D341Med (cell line): ENCODE measurements around the gene NEMF.
A peak's percentile ranks its signal among the peaks of the same experiment; 100 is the strongest.
"Not testable (repeated sequence)": the region's sequence is repeated elsewhere in the genome, so short reads cannot be mapped to it uniquely, and the experiment has no call there.

ENCODE experiments used
- DNase-seq: peaks from one replicate; pipeline ENCODE4 v3.0.0; 2012; ENCODE audit warnings: low spot score

NEMF gene

DNA sequence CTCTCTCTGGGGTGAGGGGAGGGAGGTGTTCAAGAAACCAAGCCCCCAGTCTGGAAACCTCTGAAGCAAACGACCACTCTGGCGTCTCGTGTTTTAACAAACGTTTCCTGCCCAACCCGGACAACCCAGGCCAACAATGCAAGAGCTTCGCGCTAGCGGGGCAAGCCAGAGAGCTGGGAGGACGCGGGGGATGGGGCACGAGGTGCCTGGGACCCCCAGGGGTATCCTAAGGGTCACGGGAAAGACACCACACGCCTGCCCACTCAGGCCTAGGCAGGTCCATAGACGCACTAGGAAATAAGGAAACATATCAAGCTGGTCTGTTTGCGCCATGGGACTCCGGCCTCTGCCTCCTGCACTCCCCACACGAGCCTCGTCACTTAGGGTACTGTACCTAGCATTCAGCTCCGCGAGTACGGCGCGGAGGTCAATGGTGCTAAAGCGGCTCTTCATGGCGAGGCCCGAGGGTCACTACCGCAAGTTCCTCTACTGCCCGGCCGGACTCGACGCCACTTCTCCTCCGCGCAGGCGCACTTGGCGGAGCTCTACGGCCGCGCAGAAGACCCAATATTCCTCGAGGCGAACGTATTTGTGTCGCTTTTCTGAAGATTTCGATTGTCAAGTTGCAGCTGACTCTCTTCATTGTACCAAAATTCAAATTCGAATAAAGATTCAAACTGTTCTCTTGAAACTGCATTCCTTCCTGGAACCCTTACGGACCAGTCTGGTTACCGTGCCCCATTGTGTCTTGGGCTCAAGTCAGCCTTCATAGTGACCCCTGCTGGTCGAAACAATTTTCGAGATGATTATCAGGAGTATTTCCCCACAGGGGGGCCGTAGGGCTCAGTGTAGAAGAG is at the start of gene NEMF:
TSS of gene NEMF (minus strand) at position 488 of the 857 bp plus-strand sequence. CDS start at position 453, 35 bp downstream.
- DNase-seq = peak; percentile 83

GRCh38 chr14:49900973-49901372 is 48.4 kb upstream of the NEMF start:
- no peak for DNase-seq

DNA sequence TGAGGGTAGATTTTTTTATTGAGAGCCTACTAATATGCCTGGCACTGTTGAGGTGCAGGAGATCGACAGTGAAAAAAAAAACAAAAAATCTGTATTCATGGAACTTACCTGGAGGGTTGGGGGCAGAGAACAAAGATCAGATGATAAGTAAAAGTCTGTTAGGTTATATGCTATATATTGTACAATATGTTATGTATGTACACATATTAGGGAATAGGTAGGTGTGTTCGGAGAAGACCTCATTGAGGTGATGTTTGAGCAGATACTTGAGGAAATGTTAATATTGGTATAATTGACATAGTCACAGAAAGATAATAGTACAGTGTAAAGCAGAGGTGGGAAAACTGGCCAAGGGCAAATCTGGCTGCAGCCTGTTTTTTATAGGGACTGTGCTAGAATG is 45.9 kb upstream of the NEMF start:
- no peak for DNase-seq

DNA sequence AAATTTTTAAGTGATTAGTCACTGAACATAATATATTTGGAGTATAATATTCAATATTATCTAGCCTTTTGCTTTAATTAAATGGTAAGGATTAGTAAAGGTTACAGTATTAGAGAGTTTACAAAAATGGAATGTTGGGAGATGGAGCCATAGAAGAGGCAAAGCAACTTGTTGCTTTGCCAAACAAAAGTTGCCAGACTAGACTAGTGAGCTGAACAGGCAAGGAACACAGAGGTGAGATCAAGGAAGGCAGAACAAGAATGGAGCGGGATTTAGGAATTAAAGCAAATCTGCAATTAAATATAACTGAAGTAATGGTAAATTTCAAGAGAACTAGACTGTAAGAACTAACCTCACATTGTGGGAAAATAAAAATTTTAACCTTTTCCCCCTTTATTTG is 45.4 kb upstream of the NEMF start:
- no peak for DNase-seq

GRCh38 chr14:49897414-49897813 is 44.8 kb upstream of the NEMF start:
- no peak for DNase-seq

- no peak for DNase-seq
Measured at GRCh38 chr14:49896966-49897365, 44.4 kb upstream of the NEMF start.

- not testable (repeated sequence) for DNase-seq
Measured at GRCh38 chr14:49896272-49896671, 43.7 kb upstream of the NEMF start.

DNA sequence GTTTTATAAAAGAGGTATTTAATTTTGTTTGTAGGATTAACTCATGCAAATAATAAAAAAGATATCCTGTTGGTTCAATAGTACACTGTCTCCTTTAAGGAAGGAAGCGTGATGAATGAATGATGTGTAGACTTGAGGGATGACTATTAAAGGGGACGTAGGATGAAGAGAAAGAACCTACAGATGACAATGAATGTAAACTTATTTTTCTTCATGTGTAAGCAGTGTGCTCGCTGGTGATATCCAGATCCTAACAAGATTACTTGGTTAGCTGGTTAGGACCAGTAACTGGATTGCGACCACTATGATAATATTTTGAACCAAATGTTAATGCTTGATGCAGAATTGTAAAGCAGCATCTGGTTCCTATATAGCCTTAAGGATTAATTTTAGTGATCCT is 42.9 kb upstream of the NEMF start:
- no peak for DNase-seq

DNA sequence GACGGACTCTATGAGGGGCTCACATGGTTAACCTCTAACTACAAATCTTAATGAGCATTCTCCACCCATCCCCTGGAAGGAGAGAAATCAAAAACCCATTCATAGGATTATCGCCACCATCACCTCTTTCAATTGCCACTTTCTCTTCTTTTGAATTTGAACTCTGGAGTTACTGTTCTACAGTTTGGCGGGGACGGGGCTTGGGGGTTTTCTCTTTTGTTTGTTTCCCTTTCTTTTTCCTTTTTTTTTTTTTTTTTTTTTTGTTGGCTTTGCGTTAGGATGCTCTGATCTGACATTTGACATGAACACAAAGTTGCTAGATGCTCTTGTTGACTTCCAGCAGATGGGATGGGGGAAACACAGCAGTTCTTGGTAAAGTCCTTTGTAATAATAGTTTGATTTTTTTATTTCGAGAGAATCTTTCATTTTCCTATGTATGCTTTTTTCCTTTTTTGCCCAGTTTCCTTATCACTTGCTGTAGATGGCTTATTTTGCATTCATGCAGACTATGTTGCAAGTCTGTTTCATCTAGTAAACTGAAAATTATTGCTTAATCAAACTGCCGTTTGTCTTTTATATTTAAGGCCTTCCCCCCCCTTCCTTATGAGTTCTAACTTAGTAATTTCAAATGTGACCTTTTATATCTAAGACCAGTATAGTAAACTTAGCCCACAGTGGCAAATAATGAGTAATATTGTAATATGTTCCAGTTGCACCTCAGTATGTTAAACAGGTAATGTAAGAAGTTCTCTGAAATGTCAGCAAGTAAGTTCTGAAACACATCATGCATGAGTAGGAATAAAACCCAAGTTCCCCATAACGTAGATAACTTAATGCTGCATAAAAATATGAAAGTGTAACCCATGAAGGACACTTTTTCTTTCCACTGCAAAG is 41.9 kb upstream of the NEMF start:
- DNase-seq = not testable (repeated sequence)

DNA sequence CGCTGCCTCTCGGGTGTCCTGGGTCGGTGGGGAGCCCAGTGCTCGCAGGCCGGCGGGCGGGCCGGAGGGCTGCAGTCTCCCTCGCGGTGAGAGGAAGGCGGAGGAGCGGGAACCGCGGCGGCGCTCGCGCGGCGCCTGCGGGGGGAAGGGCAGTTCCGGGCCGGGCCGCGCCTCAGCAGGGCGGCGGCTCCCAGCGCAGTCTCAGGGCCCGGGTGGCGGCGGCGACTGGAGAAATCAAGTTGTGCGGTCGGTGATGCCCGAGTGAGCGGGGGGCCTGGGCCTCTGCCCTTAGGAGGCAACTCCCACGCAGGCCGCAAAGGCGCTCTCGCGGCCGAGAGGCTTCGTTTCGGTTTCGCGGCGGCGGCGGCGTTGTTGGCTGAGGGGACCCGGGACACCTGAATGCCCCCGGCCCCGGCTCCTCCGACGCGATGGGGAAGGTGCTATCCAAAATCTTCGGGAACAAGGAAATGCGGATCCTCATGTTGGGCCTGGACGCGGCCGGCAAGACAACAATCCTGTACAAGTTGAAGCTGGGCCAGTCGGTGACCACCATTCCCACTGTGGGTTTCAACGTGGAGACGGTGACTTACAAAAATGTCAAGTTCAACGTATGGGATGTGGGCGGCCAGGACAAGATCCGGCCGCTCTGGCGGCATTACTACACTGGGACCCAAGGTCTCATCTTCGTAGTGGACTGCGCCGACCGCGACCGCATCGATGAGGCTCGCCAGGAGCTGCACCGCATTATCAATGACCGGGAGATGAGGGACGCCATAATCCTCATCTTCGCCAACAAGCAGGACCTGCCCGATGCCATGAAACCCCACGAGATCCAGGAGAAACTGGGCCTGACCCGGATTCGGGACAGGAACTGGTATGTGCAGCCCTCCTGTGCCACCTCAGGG is 41.0 kb upstream of the NEMF start:
- peak; percentile 80 for DNase-seq

GRCh38 chr14:49892636-49893308 is 40.2 kb upstream of the NEMF start, which contains the start of gene ARF6:
Gene ARF6, plus strand, starts transcription at chr14:49893082. Its CDS starts 655 bp downstream, at chr14:49893737.
- DNase-seq = peak; percentile 98

- no peak for DNase-seq
Measured at GRCh38 chr14:49892301-49892635, 39.7 kb upstream of the NEMF start.

DNA sequence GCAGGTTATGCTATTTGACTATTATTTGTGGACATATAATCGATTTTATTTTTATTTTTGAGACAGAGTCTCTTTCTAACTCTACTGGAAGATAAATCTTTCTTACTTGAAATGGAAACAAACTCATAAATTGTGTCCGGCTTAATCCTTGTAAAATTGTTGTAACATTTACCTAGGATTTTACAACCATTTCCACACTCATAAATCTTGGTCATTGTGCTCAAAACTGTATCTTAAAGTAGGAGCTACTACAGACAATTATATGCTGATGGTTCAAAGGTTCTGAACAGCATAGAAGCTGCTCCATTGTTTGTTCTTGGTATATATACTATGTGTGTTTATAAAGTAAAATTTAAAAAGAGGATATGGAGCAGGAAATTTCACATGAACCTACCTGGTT is 35.7 kb upstream of the NEMF start:
- no peak for DNase-seq

DNA sequence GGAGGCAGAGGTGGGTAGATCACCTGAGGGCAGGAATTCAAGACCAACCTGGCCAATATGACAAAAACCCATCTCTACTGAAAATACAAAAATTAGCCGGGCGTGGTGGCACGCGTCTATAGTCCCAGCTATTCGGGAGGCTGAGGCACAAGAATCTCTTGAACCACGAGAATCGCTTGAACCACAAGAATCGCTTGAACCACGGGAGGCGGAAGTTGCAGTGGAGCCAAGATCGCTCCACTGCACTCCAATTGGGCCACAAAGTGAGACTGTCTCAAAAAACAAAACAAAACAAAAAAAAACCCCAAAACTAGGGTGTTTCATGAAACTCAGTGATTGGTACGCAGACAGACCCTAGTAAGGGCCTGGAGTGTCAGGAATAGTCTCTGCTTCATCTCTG is 33.9 kb upstream of the NEMF start:
- DNase-seq = no peak

DNA sequence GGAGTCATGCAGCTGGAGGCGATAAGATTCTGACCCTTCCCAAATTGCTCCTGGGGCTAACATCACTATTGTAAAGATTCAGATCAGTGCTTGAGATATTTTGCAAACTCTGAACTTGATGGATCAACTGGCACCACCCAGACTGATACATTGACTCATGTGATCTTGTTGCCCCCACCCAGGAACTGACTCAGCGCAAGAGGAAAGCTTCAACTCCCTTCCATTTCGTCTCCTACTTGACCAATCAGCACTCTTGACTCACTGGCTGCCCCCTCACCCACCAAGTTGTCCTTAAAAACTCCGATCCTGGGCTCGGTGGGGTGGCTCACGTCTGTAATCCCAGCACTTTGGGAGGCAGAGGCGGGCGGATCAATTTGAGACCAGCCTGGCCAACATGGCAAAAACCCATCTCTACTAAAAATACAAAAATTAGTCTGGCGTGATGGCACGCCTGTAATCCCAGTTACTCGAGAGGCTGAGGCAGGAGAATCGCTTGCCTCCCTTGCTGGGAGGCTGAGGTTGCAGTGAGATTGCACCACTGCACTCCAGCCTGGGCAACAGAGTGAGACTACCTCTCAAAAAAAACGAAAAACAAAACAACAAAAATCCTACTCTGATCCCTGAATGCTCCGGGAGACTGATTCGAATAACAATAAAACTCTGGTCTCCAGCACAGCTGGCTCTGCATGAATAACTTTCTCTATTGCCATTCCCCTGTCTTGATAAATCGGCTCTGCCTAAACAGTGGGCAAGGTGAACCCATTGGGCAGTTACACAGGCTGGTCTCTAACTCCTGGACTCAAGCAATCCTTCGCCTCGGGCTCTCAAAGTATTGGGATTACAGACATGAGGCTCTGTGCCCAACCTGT is 30.5 kb upstream of the NEMF start:
- DNase-seq = no peak

DNA sequence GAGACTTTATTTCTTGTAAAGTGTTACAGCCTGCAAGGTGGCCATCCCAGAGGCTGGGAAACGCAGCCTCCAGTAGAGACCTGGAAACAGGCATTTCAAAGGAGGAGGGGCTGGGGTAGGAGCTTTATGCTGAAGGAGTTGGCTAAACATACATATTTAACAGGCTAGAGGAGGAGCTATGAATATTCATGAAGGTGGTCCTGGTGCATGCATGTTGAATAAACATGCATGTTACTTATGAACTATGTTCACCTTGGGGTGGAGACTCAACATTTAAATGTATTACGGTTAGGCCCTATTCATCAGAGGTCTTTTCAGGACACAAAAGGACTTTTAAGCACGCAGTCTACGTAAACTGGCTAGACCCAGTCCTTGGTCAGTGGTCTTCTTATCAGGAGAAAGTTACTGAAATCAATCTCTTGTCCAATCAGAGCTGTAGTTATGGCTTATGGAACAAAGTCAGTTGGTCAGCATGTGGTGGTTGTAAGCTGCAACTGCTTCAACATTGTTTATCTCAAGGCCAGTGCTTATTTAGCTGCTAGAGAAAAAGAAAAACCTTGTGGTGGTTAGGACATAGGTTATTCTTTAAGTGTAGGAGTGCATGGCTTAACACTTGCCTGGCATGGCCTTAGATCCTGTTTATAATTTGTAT is 28.9 kb upstream of the NEMF start:
- no peak for DNase-seq

DNA sequence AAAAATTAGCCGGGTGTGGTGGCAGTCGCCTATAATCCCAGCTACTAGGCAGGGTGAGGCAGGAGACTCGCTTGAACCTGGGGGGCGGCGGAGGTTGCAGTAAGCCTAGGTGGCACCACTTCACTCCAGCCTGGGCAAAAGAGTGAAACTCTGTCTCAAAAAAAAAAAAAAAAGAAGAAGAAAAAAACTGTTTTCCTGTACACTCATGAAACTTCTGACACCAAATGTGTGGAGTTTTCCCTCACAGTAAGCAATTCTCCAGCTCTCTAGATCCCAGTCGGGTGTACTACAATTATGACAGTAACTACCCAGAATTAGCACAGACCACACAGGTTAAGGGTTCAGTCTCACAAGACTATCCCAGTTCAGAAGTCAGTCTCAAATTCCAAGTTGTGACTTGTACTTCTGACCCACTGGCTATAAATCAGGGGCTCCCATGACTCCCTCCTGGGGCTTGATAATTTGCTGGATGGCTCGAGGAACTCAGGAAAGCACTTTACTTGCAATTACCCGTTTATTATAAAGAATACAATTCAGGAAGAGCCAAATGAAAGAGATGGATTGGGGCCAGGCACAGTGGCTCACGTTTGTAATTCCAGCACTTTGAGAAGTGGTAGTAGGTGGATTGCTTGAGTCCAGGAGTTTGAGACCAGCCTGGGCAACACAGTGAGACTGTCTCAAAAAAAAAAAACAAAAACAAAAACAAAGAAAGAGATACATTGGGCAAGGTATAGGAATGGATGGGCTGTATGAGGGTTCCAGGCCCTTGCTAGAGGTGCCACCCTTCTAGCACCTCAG is 27.9 kb upstream of the NEMF start:
- no peak for DNase-seq

GRCh38 chr14:49879646-49880204 is 27.1 kb upstream of the NEMF start:
- DNase-seq = peak; percentile 72
